Measurements from ENCODE around the gene NEK6. TPM values are rescaled to one million over a fixed set of nuclear protein-coding genes. Genes with fewer than 3 reads are reported as not detected.

The NEK6 gene
- total RNA-seq, 1 experiment from 2014 or later: 72.6 TPM

DNA sequence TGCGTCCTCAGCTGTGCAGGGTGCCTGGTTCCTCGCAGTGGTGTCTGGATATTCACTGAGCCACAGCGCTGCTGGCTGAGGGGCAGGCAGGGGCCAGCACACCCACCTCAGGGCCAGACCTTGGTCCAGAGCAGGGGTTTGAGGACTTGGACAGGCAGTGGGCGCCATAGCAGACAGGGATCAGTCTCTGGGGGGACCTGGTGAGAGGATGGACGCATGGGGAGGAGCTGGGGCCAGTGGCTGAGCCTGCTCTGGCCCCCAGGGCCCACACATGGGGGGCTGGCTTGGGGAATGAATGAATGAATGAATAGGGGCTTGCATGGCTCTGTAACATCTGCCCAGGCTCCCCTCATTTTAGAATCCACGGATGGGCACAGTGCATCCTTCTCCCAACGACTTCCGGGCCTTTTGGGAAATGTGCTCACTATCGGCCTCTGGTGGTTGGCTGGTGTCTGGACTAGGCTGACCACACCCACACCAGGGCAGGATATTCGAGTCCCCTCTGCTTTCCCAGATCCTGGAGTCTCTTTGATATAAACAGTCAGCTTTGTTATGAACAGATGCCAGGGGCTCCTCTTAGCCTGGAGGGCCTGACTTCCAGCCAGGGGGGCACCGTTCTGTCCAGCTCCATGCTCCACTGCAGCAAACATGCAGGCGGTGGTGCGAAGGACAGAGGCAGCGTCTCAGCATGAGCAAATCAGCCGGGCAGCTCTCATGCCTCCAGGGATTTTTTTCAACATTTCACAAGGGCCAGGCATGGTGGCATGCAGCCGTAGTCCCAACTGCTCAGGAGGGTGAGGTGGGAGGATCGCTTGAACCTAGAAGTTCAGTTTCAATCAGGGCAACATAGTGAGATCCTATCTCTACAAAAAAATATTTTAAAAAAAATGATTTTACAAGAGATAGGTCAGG is 62.6 kb downstream of the NEK6 start:
- peak; percentile 63 for DNase-seq (ENCODE audit: low read depth)

DNA sequence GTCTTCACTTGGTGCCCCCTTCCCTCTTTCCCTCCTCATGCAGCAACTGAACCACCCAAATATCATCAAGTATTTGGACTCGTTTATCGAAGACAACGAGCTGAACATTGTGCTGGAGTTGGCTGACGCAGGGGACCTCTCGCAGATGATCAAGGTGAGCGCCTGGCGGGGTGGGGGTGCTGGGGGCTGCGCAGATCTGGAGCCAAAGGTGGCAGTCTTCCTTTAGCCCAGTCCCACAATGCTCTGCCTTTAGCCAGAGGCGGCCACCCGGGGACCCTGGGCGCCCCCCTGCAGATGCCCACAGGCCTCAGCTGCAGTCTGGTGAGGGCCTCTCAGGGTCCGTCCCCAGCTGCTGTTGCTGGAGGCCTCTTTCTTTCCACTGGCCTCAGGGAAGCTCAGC is 63.7 kb downstream of the NEK6 start:
- DNase-seq (ENCODE audit: low read depth): no peak

DNA sequence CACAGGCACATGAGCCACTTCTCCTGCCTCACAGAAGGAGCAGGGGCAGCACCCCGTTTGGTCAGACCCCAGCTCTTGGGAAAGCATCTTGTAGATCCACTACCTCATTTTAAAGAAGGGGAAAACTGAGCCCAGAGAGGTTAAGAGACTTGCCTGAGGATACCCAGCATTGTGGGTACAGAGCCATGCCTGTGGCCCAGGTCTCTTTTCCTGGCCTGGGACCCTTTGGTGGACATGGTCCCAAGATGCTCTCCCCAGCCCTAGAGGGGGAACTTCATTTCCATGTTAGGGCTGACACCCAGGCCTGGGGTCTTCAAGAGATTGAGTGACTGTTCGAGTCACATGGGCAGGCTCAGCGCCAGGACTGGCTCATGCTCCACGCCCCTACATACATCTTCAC is 64.2 kb downstream of the NEK6 start:
- no peak for DNase-seq (ENCODE audit: low read depth)

DNA sequence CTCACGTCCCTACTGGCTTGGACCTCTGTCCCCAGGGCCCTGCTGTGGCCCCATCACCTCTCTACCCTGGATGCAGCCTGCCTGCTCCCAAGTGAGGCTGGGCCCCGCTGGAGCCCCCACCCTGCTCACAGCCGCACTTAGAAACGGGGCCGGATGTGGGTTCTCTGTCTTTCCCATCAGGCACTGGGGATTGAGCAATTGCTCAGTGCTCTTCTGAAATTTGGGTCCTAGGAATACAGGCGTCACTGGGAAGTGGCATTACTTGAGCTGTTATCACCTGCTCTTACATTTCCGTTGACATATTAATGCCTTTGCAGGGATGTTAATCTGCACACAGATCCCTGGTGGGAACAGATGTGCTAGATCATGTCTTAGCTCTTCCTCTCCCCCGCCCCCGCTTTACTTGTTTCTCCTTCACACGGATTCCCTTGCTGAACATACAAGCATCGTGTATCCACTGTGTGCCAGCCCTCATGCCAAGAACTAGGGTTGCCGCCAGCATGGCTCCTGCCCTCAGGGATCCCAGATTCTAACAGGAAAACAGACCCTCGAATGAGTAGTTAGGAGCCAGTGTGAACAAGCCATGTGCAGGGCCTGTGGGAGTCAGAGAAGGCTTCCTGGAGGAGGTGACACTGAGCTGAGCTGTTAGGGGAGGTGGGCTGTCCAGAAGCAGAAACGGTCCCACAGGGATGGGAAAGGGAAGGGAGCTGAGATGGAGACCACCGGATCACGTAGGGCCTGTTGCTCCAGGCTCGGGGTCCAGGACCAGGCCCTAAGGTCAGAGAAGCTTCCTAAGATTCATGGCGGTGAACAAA is 65.1 kb downstream of the NEK6 start:
- DNase-seq (ENCODE audit: low read depth): no peak

DNA sequence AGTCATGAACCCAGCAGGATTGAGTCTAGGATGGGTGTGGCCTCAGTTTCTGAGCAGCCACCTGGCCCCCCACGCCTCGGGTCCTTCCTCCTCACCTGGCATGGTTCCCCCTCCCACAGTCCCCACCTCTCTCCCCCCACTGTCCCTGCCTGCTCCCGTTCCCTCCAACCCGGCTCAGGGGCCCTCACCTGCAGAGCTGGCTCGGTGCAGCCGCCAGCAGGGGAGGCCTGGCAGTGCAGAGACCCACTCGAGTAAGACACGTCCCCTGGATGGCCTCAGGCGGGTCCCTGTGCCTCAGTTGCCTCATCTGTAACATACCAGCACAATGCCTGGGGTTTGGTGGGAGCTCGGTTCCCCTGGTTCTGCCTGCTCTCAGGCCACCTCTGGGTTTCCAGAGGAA is 66.2 kb downstream of the NEK6 start:
- DNase-seq (ENCODE audit: low read depth): no peak

DNA sequence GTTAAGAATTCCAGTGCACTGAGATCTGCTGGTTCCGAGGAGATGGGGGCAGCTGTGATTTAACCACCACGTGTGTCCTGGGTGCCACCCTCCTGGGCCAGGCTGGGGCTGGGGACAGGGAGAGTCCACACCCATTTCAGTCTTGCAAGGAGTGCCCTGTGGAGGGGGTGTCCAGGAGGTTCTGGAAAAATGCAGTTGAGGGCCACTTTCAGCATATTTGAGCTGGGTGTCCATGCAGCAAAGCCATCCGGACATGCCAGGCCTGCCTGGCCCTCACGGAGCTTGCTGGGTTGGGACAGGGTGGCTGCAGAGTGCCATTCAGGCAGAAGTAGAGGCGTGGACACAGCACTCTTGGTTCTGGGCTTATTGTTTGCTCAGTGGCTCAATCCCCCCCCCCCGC is 68.1 kb downstream of the NEK6 start:
- DNase-seq (ENCODE audit: low read depth): no peak

DNA sequence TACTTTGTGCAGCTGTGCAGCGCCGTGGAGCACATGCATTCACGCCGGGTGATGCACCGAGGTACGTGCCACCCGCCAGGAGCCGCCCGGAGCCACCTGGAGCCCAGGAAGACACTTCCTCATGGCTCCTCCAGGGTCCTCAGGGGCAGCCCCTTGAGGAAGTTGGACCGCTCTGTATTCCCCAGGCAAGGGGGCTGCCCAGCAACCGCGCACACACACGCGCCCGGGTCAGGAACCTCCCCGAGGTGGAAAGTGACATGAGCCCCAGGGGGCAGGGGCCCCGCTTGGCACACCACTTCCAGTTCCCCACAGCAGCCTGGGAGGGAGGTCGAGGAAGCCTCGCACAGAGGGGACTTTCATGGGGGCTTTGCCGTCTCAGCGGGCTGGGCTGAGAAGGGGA is 68.6 kb downstream of the NEK6 start:
- DNase-seq (ENCODE audit: low read depth): no peak

DNA sequence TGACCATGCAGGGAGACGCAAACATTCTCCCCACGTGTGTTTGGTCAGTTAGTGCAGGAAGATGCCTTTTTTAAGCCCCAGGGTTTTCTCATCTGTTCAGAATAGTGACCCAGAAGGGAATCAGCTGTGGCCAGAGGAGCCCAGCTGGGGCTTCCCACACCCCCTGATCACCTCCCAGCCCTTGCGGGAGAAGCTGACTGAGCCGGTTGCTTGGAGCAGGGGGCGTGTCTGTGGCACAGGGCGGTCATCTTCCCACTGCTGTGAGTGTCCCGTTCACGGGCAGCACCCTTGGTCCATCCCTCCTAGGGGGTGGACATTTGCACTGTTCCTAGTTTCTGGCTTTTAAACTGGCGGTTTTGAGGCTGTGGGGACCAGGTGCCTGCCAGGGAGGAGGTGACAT is 69.7 kb downstream of the NEK6 start:
- no peak for DNase-seq (ENCODE audit: low read depth)

DNA sequence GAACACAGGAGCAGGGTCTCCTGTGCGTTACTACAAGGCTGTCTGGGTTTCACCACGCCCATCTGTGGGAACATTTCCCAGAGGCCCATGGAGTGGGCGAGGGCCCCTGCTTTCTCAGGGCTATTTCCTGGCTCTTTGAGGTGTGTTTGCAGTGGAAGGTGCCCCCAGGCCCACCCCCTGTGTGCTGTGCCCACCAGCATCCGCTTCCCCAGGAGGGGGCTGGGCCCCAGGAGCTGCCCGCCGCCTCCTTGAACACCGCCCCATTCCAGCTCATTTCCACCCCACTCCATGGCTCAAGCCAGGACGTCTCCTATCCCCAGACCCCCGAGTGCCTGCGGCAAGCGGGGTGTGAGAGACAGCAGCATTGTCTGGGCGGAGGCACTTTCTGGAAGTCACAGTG is 70.5 kb downstream of the NEK6 start:
- DNase-seq (ENCODE audit: low read depth): no peak

DNA sequence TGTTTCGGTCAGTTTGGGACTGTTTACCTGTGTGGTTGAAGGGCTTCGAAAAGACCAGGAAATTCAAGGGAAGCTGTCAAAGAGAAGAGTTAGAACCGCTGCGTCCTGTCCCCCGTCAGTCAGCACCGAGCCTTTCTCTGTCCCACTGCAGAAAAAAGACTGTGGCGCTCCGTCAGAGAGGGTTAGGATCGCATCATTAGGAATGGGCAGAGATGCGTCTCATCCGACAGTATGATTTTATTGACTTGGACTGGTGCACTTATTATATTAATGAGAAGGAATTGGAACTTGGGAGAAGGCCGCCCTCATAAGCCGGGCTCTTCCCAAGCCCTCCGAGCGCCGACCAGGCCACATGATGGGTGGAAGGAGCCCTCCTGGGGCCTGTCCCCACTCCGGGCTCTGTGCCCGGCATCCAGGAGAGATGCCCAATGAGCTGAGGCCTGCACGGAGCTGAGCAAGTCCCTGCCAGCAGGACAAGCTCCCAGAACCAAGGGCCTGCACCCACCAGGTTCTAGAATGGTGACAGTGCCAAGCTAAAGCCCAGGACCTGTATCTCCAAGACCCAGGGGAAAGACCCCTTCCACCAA is 71.5 kb downstream of the NEK6 start:
- no peak for DNase-seq (ENCODE audit: low read depth)

DNA sequence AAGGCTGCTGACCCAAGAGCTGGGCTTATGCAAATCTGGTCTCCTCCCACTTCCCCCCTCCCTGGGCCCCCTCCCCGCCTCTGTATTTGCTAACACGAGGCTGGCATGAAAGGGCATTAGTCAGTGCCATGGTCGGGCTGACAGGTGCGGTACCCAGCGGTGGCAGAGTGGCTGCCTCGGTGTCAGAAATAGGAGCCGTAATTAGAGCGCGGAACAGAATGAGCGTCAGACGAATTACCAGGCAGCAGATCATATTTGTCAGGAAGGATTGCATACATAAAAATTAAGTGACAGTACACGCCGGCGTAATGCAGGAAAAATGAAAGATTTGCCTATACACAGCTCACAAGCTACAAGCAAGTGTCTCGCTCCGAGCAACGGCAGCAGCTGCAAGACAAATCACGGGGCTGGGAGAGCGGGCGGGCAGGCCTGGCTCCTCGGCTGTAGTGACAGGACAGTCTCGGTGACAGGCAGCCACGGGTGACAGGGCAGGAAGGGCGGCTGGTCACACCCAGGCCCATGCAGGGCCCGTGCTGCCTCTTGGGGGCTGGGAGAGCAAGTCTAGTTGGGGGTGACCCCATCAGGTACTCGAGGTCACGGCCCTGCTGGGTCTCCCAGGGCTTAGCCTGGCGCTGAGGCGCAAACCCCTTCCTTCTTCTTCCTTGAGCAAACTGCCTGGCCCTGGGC is 72.4 kb downstream of the NEK6 start:
- DNase-seq (ENCODE audit: low read depth): no peak

DNA sequence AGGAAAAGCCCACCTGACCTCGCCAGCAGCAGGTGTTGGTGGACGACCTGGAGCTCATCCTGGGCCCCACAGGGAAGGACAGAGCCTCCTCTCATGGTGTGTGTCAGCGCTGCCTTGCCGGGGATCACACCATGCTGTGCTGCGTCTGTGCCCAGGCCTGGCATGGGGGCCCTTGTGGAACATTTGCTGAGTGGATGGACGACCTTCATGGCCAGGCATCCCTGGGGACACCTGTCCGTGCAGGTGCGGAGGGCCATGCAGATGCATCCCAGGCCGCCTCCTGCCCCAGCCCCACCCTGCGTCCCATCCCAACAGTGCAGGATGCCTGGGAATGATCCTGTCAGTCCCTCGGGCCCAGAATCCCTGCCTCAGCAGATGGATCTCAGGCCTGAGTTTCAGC is 73.8 kb downstream of the NEK6 start:
- no peak for DNase-seq (ENCODE audit: low read depth)

DNA sequence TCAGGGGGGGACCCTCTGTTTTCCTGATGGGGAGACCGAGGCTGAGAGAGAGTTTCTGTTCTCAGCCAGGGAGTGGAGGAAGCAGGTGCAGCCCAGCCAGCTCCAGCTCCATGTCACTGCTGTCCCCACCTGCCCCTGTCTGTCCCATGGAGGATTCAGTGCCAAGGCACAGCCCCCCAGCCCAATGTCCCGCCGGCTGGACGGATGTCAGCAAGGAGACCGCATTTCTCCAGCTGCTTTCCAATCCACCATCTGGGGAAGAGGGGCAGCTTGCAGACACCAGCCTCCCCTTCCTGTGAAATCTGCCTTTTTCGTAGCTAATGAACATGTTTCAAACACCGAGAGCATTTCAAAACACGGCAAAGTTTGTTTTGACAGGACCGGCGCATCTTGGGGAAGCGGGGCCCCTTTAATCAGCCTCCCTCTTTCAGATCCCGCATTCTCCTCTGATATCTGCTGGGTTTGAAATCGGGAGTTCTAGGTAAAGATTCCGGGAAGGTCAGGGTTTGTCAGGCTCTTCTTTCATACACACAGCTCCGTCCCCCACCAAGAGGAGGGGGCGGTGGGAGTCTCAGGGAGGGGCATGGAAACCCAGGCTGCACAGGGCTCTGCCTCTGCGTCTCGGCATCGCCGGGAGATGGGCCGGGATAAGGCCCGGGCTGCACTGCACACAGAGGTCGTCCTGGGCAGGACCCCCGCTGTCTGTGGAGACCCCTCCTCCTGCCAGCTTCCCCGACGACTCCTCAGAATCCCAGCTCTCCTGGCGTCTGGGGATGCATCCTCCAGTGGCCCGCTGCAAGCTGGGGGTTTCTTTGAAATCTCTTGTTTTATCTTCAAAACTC is 74.8 kb downstream of the NEK6 start:
- no peak for DNase-seq (ENCODE audit: low read depth)

DNA sequence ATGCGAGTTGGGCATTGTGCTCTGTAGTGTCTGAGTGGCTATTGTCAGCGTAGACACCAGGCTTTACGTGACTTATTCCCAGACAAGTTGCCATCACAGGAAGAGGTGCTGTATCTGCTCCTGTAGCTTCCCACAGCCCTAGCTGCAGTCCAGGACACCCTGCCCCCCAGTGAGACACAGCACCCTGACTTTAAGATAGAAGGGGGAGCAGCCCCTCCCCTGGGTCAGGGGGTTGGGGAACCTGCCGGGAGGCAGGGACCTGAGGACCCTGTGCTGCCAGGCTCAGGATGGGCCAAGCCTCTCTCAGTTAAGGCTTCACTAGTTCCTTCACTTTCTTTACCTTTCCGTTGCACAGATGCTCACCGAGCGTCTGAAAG is 75.4 kb downstream of the NEK6 start:
- DNase-seq (ENCODE audit: low read depth): no peak

DNA sequence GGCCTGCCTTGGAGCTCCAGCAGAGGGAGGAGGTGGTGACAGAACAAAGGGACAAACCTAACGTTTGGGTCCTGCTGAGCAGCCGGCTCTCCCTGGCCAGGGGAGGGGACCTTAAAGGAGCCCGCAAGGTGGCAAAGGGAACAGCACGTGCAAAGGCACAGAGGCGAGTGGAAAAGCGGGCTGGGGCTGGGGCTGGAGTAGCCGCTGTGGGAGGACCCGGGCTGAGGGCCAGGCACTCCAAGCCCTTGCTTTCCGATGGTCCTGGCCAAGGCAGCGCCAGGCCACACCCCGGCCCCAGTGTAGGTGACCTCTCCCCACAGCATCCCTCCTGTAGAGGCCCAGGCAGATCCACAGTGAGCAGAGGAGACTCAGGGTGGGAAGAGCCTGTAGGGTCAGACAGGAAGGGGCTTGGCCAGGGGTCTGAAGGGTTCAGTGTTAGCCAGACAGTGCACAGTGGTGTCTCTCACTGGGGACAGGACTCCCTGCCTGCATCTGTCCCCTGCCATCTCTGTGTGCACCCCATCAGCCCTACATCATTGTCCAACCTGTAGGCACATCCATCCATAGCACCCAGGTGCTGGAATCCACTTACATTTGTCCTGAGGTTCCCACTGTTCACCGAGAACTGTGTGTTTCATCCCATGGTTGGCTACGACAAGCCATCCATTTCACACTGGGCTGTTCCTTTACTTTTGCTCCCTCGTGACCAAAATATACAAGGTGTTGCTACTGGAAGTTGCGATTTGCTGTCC is 77.0 kb downstream of the NEK6 start:
- DNase-seq (ENCODE audit: low read depth): no peak

DNA sequence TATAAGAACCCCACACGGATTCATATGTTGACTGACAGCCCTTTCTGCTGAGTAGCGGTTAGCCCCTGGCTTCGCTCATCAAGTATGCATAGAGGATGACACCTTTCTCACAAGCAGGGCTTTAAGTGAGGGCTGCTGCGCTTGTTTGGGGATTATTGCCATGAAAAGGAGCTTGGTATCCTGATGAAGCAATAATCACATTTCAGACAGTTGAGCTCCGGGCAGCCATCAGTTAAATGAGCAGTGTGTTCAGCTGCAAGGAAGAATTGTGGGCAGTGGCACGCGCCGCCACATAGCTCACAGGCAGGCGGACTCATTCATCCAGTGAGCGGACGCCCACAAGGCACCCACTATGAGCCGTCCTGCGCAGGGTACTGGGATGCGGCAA is 77.6 kb downstream of the NEK6 start:
- DNase-seq (ENCODE audit: low read depth): no peak

DNA sequence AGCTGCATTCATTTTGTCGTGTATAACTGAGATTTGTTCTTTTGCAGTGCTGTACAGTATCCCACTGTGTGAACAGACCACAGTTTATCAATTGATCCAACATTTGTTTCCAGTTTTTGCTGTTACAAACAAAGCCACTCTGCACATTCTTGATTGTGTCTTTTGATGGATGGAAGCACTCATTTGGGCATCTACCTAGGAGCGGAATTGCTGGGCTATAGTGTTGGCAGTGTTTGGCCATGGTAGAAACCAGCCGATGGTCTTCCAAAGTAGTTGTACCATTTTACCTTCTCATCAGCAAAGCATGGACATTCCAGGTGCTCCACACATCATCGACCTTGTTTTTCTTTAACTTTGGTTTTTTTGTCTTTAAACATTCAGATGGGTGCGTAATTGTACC is 79.8 kb downstream of the NEK6 start:
- no peak for DNase-seq (ENCODE audit: low read depth)

DNA sequence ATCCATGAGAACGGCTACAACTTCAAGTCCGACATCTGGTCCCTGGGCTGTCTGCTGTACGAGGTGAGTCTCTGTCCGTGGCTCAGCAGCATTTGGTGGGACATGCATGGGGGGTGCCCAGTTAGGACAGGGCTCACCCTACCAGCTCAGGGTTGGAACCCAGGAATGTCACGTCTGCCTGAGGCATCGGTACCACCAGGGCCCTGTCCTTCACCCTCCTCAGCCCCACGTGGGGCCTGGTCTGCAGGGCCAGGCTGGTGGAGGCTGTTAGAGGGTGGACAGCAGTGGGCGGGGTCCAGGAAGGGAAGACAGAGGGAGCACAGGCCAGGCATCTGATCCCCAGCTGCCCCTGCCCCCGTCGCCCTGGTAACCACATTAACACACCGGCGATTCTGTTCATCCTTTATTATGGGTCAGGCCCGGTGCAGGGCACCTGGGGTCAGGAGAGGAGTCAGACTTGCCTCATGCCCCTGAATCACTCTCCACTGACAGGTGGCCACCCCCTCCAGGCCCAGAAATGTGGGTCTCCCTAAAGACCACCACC is 81.9 kb downstream of the NEK6 start:
- no peak for DNase-seq (ENCODE audit: low read depth)

DNA sequence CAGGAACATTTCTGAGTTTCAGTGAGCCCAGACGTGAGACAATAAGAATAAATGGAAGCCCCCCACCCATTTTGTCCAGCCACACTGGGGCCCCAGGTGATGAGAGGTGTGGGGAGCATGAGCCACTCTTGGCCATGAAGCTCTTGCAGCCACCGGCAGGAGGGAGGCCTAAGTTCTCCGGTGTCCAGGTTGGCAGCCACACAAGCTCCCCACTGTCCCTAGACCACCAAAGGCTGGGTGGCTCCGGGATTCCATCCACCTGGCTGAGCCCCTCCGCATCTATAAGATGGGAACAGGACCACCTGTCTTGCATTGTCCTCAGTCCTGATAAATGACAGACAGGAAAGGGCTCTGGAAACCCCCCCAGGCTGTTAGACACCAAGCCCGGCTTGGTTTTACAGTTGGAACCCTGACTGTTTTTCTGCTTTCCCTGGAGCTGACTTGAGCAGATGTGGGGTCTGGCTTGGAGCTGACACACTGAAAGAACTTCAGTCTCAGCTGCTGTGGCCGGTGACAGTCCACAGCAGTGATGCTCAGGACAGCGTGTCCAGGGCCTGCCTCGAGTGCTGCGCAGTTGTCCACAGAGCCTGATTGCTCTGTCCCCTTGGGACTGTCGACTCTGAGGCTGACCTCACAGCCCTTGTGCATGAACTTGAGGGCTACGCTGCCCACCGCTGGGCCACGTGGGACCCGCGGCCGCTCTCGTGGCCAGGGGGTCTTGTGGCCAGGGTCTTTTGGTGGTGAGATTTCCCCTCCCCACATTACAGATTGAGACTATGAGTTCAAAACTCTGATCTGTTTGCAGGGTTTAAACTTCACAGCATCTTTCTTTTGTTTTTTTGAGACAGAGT is 82.7 kb downstream of the NEK6 start:
- DNase-seq (ENCODE audit: low read depth): no peak
